RWPE1 (cell line): ENCODE measurements around the gene ALAS2.
A peak's percentile ranks its signal among the peaks of the same experiment; 100 is the strongest.

Experiments
- CTCF ChIA-PET: fragments of 350-600 bp; sonication (Branson Sonifier 250); formaldehyde crosslinking; extraction: SDS; loops from one replicate; lab custom pipeline; 2021; lab: Yijun Ruan, JAX
- POLR2A ChIA-PET: fragments of 400-600 bp; formaldehyde crosslinking; extraction: SDS; loops from one replicate; lab custom pipeline; 2020; ENCODE audit warnings: antibody characterized with exemption; ENCODE audit not compliant: low non-redundant PET; lab: Yijun Ruan, JAX
- DNase-seq: peaks from one replicate; pipeline ENCODE4 v3.0.0; 2012; ENCODE audit warnings: low spot score
- H3K27ac ChIP-seq: fragments of 450-650 bp; 2 replicates; pipeline ENCODE4 v1.5.1; 2017
- TF ChIP-seq, protein P1 (sequence below): fragments of 450-650 bp; conservative IDR thresholded peaks from 2 replicates; pipeline ENCODE4 v1.5.1; 2017; ENCODE audit warnings: low read depth, mild to moderate bottlenecking

The ALAS2 gene

GRCh38 chrX:55026143-55026542, 4.6 kb downstream of the ALAS2 start:
- DNase-seq = no peak
- CTCF ChIA-PET = no interaction called here
- H3K27ac ChIP-seq = no peak overlapping the region
- POLR2A ChIA-PET = no interaction called here
- TF ChIP-seq, protein P1, sequence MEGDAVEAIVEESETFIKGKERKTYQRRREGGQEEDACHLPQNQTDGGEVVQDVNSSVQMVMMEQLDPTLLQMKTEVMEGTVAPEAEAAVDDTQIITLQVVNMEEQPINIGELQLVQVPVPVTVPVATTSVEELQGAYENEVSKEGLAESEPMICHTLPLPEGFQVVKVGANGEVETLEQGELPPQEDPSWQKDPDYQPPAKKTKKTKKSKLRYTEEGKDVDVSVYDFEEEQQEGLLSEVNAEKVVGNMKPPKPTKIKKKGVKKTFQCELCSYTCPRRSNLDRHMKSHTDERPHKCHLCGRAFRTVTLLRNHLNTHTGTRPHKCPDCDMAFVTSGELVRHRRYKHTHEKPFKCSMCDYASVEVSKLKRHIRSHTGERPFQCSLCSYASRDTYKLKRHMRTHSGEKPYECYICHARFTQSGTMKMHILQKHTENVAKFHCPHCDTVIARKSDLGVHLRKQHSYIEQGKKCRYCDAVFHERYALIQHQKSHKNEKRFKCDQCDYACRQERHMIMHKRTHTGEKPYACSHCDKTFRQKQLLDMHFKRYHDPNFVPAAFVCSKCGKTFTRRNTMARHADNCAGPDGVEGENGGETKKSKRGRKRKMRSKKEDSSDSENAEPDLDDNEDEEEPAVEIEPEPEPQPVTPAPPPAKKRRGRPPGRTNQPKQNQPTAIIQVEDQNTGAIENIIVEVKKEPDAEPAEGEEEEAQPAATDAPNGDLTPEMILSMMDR = no peak

GRCh38 chrX:55014897-55015299, 15.9 kb downstream of the ALAS2 start:
- no peak overlapping the region for H3K27ac ChIP-seq
- POLR2A ChIA-PET = no interaction called here
- no peak for DNase-seq
- CTCF ChIA-PET = no interaction called here
- TF ChIP-seq, protein P1 = no peak

GRCh38 chrX:55011294-55011693, 19.5 kb downstream of the ALAS2 start:
- no peak overlapping the region for H3K27ac ChIP-seq
- DNase-seq = no peak
- ChIA-PET POLR2A (no interaction called here), CTCF (interaction anchor here (0.8 kb wide), 1 partner anchor 122 kb away, joined by 11 read pairs; no protein-coding TSS in a partner anchor)
- TF ChIP-seq, protein P1 = no peak

GRCh38 chrX:55008571-55009358, 22.0 kb downstream of the ALAS2 start:
- ChIA-PET POLR2A (interaction anchor here (1.0 to 1.5 kb wide), 2 partner anchors 9 to 15 kb away, joined by 3 to 10 read pairs; partner anchors contain the start of gene APEX2), CTCF (no interaction called here)
- peak; percentile 72 for DNase-seq
- H3K27ac ChIP-seq = peak overlapping the region; percentile 84
- TF ChIP-seq, protein P1 = no peak

GRCh38 chrX:55007656-55008055, 23.1 kb downstream of the ALAS2 start:
- TF ChIP-seq, protein P1 = no peak
- H3K27ac ChIP-seq = peak overlapping the region; percentile 84
- DNase-seq = peak; percentile 59
- ChIA-PET POLR2A (interaction anchor here (0.6 to 1.5 kb wide), 2 partner anchors 8 to 11 kb away, joined by 4 to 10 read pairs; partner anchors contain the start of gene APEX2), CTCF (no interaction called here)

DNA sequence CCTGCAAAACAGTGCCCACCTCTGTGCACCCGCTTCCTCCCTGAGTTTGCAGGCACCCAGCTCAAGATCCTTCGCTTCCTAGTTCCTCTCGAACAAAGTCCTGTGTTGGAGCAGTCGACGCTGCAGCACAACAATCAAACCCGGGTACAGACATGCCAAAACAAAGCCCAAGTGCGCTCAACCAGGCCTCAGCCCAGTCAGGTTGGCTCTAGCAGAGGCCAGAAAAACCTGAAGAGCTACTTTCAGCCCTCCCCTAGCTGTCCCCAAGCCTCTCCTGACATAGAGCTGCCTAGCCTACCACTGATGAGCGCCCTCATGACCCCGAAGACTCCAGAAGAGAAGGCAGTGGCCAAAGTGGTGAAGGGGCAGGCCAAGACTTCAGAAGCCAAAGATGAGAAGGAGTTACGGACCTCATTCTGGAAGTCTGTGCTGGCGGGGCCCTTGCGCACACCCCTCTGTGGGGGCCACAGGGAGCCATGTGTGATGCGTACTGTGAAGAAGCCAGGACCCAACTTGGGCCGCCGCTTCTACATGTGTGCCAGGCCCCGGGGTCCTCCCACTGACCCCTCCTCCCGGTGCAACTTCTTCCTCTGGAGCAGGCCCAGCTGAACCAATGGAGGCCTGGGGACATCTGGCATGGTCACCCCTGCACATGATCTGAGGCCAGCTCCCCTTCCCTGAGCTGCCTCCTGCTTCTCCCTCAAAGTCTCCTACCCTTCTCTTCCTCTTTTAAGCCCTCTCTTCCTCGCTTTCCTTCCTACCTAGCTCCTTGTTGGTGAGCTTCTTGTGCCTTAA, 23.8 kb downstream of the ALAS2 start:
- H3K27ac ChIP-seq = peak overlapping the region; percentile 84
- CTCF ChIA-PET = no interaction called here
- POLR2A ChIA-PET = interaction anchor here (0.6 kb wide), 1 partner anchor 10 kb away, joined by 4 read pairs; no protein-coding TSS in a partner anchor
- no peak for DNase-seq
- TF ChIP-seq, protein P1 = no peak
